SU-DHL-6 (cell line): ENCODE data around the gene UHRF2.

ENCODE experiments used
- EZH2phosphoT487 ChIP-seq: fragments of 200-600 bp; sonication (generic), shearing (Covaris generic); conservative IDR thresholded peaks from 2 replicates; pipeline ENCODE4 v1.6.1; 2018; ENCODE audit warnings: mild to moderate bottlenecking, antibody characterized with exemption, low read length, moderate library complexity, mixed read lengths
- TF ChIP-seq, protein P1 (sequence below): fragments of 200-600 bp; sonication (generic); IDR thresholded peaks from one replicate; pipeline ENCODE4 v1.5.1; 2017; ENCODE audit warnings: antibody characterized with exemption, mild to moderate bottlenecking, low read length, moderate library complexity; ENCODE audit not compliant: insufficient read depth, poor library complexity, severe bottlenecking

DNA sequence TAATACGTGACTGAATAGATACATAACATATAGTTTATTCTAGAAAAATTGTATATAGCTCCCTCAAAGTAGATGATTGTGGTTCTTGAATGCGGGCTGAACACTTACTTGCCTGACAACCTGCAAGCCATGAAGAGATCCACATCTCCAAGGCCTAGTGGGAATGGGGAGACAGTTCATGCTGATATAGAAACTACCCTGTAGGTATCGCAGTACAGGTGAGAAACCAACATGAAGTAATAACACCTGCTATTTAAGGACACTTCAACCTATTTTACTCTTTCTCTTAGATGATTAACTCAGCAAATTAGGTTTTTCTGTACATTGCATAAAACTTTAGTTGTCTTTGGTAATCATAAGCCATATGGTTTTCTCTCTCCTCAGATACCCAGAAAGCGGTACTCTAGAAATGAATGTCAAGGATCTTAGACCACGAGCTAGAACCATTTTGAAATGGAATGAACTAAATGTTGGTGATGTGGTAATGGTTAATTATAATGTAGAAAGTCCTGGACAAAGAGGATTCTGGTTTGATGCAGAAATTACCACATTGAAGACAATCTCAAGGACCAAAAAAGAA, 47.3 kb downstream of the UHRF2 start:
- TF ChIP-seq, protein P1, sequence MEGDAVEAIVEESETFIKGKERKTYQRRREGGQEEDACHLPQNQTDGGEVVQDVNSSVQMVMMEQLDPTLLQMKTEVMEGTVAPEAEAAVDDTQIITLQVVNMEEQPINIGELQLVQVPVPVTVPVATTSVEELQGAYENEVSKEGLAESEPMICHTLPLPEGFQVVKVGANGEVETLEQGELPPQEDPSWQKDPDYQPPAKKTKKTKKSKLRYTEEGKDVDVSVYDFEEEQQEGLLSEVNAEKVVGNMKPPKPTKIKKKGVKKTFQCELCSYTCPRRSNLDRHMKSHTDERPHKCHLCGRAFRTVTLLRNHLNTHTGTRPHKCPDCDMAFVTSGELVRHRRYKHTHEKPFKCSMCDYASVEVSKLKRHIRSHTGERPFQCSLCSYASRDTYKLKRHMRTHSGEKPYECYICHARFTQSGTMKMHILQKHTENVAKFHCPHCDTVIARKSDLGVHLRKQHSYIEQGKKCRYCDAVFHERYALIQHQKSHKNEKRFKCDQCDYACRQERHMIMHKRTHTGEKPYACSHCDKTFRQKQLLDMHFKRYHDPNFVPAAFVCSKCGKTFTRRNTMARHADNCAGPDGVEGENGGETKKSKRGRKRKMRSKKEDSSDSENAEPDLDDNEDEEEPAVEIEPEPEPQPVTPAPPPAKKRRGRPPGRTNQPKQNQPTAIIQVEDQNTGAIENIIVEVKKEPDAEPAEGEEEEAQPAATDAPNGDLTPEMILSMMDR = no peak
- TF ChIP-seq EZH2phosphoT487 = no peak
